SK-MEL-5 (cell line): ENCODE data around the gene TJP3. TPM values are rescaled to one million over a fixed set of nuclear protein-coding genes. Genes with fewer than 3 reads are reported as not detected.

Experiments
- DNase-seq: peaks from one replicate; pipeline ENCODE4 v3.0.0-alpha.2; 2016; ENCODE audit warnings: low read depth, low spot score
- in situ Hi-C: cut with HindIII; loops from 2 replicates; pipeline ENCODE4 v1.10.0; 2016; ENCODE audit warnings: low sequenced_read_pairs, high pct_unique_total_duplicates, low pct_unique_long_range_greater_than_20kb
- total RNA-seq: library from RNA; depleted of rRNA; stranded (reverse); fragments of >200 nt; shearing (Covaris generic); gene quantifications from 2 replicates; pipeline ENCODE4 v1.2.3, GENCODE V29; 2014

Gene TJP3
- total RNA-seq, 1 experiment from 2014 or later = 0.21 TPM

- in situ Hi-C loops = no loop called here
- no peak for DNase-seq
Observed at GRCh38 chr19:3683405-3684053, 24.7 kb upstream of the TJP3 start.

- in situ Hi-C loops = no loop called here
- DNase-seq = no peak
Observed at GRCh38 chr19:3684054-3684816, 23.9 kb upstream of the TJP3 start.

- in situ Hi-C loops = no loop called here
- no peak for DNase-seq
Observed at GRCh38 chr19:3684817-3685410, 23.3 kb upstream of the TJP3 start.

- in situ Hi-C loops = no loop called here
Observed at GRCh38 chr19:3687393-3687773, 20.8 kb upstream of the TJP3 start.

GRCh38 chr19:3687774-3688706, 20.1 kb upstream of the TJP3 start:
- DNase-seq = no peak
- in situ Hi-C loops = no loop called here

More at GRCh38 chr19:3687393-3687773, 20.8 kb upstream of the TJP3 start:
- DNase-seq = no peak

- no peak for DNase-seq
- in situ Hi-C loops = no loop called here
Observed at GRCh38 chr19:3690551-3691371, 17.4 kb upstream of the TJP3 start.

- in situ Hi-C loops = no loop called here
Observed at GRCh38 chr19:3691372-3691716, 16.8 kb upstream of the TJP3 start.

GRCh38 chr19:3691726-3692125, 16.5 kb upstream of the TJP3 start:
- DNase-seq = no peak
- in situ Hi-C loops = no loop called here

More at GRCh38 chr19:3691372-3691716, 16.8 kb upstream of the TJP3 start:
- no peak for DNase-seq

- in situ Hi-C loops = no loop called here
- no peak for DNase-seq
Observed at GRCh38 chr19:3692141-3693024, 15.8 kb upstream of the TJP3 start.

- DNase-seq = no peak
- in situ Hi-C loops = no loop called here
Observed at GRCh38 chr19:3693025-3693925, 14.9 kb upstream of the TJP3 start.

GRCh38 chr19:3694361-3695123, 13.6 kb upstream of the TJP3 start:
- in situ Hi-C loops = no loop called here
- DNase-seq = no peak

GRCh38 chr19:3695124-3695733, 13.0 kb upstream of the TJP3 start:
- DNase-seq = no peak
- in situ Hi-C loops = no loop called here

GRCh38 chr19:3695986-3696659, 12.1 kb upstream of the TJP3 start:
- DNase-seq = no peak
- in situ Hi-C loops = no loop called here

GRCh38 chr19:3696660-3696995, 11.6 kb upstream of the TJP3 start:
- no peak for DNase-seq
- in situ Hi-C loops = no loop called here
